Adrenal gland (tissue), 12 donors: ENCODE data around the gene ITGA3. TPM values are rescaled to one million over a fixed set of nuclear protein-coding genes. Genes with fewer than 3 reads are reported as not detected.

Source experiments
- DNase-seq, 7 donors: peaks; one replicate each; pipeline ENCODE4 v3.0.0-alpha.2; 2019 to 2020
- H3K27ac ChIP-seq, 5 donors: fragments of 200-600 bp; sonication (generic) in 4 of 5; 1 replicate in 3 of 5; 2 replicates in 2 of 5; pipeline versions ENCODE4 v1.5.1 to v1.8.0; 2016 to 2020; ENCODE audit warnings: mild to moderate bottlenecking in 1 of 5
- H3K27me3 ChIP-seq: fragments of 200-600 bp; 2 replicates; pipeline ENCODE4 v1.8.0; 2021
- H3K36me3 ChIP-seq, 2 donors: fragments of 200-600 bp; replicated peaks in 1 of 2; 1 replicate in 1 of 2; 2 replicates in 1 of 2; pipeline versions ENCODE4 v1.5.1 to v1.8.0; 2018 to 2022
- H3K4me1 ChIP-seq, 2 donors: fragments of 200-600 bp; replicated peaks in 1 of 2; 1 replicate in 1 of 2; 2 replicates in 1 of 2; pipeline versions ENCODE4 v1.5.1 to v1.8.0; 2018 to 2021
- H3K4me3 ChIP-seq, 4 donors: fragments of 200-600 bp; sonication (generic) in 3 of 4; one replicate each; pipeline ENCODE4 v1.5.1; 2016 to 2018
- H3K9me3 ChIP-seq, 3 donors: fragments of 200-600 bp; sonication (generic) in 1 of 3; replicated peaks in 1 of 3; 1 replicate in 2 of 3; 2 replicates in 1 of 3; pipeline versions ENCODE4 v1.5.1 to v1.8.0; 2016 to 2021
- CTCF ChIP-seq, 6 experiments: fragments of 450-650 bp in 4 of 6; fragments of 200-600 bp in 2 of 6; sonication (generic) in 1 of 6; IDR thresholded peaks; 1 replicate in 5 of 6; 2 replicates in 1 of 6; pipeline versions ENCODE4 v1.5.1 to v1.8.0; 2016 to 2021; ENCODE audit warnings: antibody characterized with exemption in 6 of 6, mild to moderate bottlenecking in 2 of 6, moderate library complexity in 1 of 6
- POLR2A ChIP-seq, 2 donors: fragments of 450-650 bp; IDR thresholded peaks; one replicate each; pipeline ENCODE4 v1.6.1; 2017; ENCODE audit warnings: antibody characterized with exemption in 2 of 2, mild to moderate bottlenecking in 2 of 2, moderate library complexity in 1 of 2
- WGBS, 4 donors: extraction: QIAGEN DNeasy Blood & Tissue Kit in 2 of 4; methylation state at CpG; one replicate each; pipeline versions ENCODE4 v1.1.5 to v1.1.7; 2013 to 2017; 5-methylcytosine and 5-hydroxymethylcytosine counted together
- intact Hi-C, 2 donors: fragments of 100-400 bp; cut with DNase I; formaldehyde crosslinking; loops; one replicate each; pipeline versions ENCODE4 v1.14.1 to v1.15.0; 2022 to 2023
- polyA plus RNA-seq, 3 donors: library from polyadenylated mRNA; stranded (reverse); fragments of 200-250 nt in 2 of 3; fragments of 350-450 nt in 1 of 3; fragmentation: Illumina TruSeq in 1 of 3; extraction: RNeasy Lipid Tissue Mini Kit (QIAGEN cat#74804) in 1 of 3; gene quantifications; one replicate each; pipeline ENCODE4 v1.2.3, GENCODE V29; 2013 to 2014
- total RNA-seq, 9 donors: library from RNA; depleted of rRNA in 4 of 9; stranded (reverse); fragments of >200 nt in 4 of 9; fragments of 120-200 nt in 1 of 9; fragmentation: NEBNext Ultra II Directional in 1 of 9; extraction: Animal tissue kit (Norgen Biotek cat#: 25700) in 1 of 9; gene quantifications; one replicate each; pipeline versions ENCODE4 v1.1.0 to v1.2.4, GENCODE V29; 2013 to 2023
- donor health status: healthy with polysubstance abuse.
- donor health status: Bipolar disorder and iron deficiency.
- donor health status: DM: yes; HTN: yes; CAD: no.
- donor health status: DM: no; HTN: no; CAD: no.
- donor health status: DM: no; HTN: no; CAD: no.
- donor health status: DM: yes; HTN: yes; CAD: no.

ITGA3 gene
- total and polyA plus RNA-seq, 12 donors, result 20.9 to 206 (median 131) TPM

GRCh38 chr17:50106393-50107131 lies 50.7 kb downstream of the ITGA3 start:
- intact Hi-C loops, result no loop called here
- 68 to 76% (median 76%) methylated on average over 7 to 13 of the region's 13 CpGs for WGBS, 4 donors
- Histone ChIP-seq H3K27ac (no peak overlapping the region), H3K4me1 (peaks cover 30 to 46% of the 10 kb centered on the region in 2 donors), H3K36me3 (peaks cover 0 to 44% of the 10 kb centered on the region in 2 donors), H3K9me3 (no peaks in the 10 kb centered on the region), H3K4me3 (no peak overlapping the region), H3K27me3 (no peaks in the 10 kb centered on the region)
- no peak for TF ChIP-seq POLR2A (IDR thresholded peaks at IDR 0.05)
- no peak for TF ChIP-seq CTCF (IDR thresholded peaks at IDR 0.05)
- DNase-seq, result peak in 1 of 7 donors; percentile 17

DNA sequence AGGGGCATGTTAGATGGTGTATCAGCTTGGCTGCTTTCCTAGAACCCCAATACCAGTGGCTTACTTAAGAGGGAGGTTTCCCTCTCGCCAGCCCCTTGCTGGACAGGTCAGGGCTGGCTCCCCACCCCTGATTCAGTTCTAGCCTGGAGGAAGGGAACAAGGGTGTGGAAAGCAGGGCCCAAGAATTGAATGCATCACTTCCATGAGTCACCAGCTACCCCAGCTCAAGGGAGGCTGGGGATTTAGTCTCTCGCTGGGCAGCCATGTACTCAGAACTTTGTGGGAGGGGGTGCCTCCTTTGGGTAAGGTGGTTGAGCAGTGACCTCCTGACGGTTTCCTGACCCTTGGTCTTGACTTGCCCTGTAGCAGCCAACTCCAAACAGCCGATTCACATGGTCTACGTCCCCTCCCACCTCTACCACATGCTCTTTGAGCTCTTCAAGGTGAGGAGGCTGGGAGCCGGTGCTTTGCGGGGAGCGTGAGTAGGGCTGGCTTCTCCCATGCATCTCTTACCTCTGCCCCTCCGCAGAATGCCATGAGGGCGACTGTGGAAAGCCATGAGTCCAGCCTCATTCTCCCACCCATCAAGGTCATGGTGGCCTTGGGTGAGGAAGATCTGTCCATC lies 52.0 kb downstream of the ITGA3 start:
- H3K9me3 ChIP-seq, result no peaks in the 10 kb centered on the region
- 53 to 81% (median 67%) methylated on average over 7 to 10 of the region's 10 CpGs for WGBS, 4 donors
- H3K36me3 ChIP-seq, result peaks cover 0 to 44% of the 10 kb centered on the region in 2 donors
- H3K4me1 ChIP-seq, result peaks cover 28 to 46% of the 10 kb centered on the region in 2 donors
- H3K4me3 ChIP-seq, result no peak overlapping the region
- H3K27me3 ChIP-seq, result no peaks in the 10 kb centered on the region
- H3K27ac ChIP-seq, result peak overlapping the region in 4 of 5 donors; percentile 11 to 98 (median 74)
- intact Hi-C loops, result no loop called here
- peak in 4 of 7 donors; percentile 42 to 74 (median 58) for DNase-seq
- TF ChIP-seq POLR2A (IDR thresholded peaks at IDR 0.05) (no peak), CTCF (IDR thresholded peaks at IDR 0.05) (no peak)

DNA sequence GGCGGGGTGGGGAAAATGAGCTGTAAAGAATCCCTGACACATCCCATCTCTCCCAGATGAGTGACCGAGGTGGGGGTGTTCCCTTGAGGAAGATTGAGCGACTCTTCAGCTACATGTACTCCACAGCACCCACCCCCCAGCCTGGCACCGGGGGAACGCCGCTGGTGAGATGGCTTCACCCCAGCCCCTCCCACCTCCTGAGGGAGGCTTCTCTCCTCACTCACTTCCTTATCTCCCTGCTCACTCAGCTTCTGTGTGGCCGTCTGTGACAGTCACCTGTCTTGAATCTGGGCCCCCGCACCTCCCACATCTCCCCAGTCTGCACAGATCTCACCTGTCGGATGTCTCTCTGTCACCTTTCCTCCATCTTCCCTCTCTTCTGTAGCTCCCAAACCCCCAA lies 52.6 kb downstream of the ITGA3 start:
- intact Hi-C loops, result no loop called here
- TF ChIP-seq CTCF (IDR thresholded peaks at IDR 0.05) (no peak), POLR2A (IDR thresholded peaks at IDR 0.05) (no peak)
- H3K9me3 ChIP-seq, result no peaks in the 10 kb centered on the region
- H3K27me3 ChIP-seq, result no peaks in the 10 kb centered on the region
- peak in 1 of 7 donors; percentile 20 for DNase-seq
- 77 to 83% (median 78%) methylated on average over 9 of the region's 9 CpGs for WGBS, 4 donors
- no peak overlapping the region for H3K4me3 ChIP-seq
- H3K27ac ChIP-seq, result peak overlapping the region in 3 of 5 donors; percentile 92 to 98 (median 98)
- peaks cover 0 to 44% of the 10 kb centered on the region in 2 donors for H3K36me3 ChIP-seq
- peaks cover 26 to 47% of the 10 kb centered on the region in 2 donors for H3K4me1 ChIP-seq

GRCh38 chr17:50109207-50109606 lies 53.3 kb downstream of the ITGA3 start:
- no peaks in the 10 kb centered on the region for H3K27me3 ChIP-seq
- H3K4me1 ChIP-seq, result peaks cover 26 to 48% of the 10 kb centered on the region in 2 donors
- H3K4me3 ChIP-seq, result no peak overlapping the region
- 65 to 85% (median 79%) methylated on average over 7 of the region's 7 CpGs for WGBS, 4 donors
- TF ChIP-seq CTCF (IDR thresholded peaks at IDR 0.05), result no peak
- TF ChIP-seq POLR2A (IDR thresholded peaks at IDR 0.05), result no peak
- H3K9me3 ChIP-seq, result no peaks in the 10 kb centered on the region
- peak in 5 of 7 donors; percentile 51 to 69 (median 56) for DNase-seq
- peaks cover 0 to 44% of the 10 kb centered on the region in 2 donors for H3K36me3 ChIP-seq
- peak overlapping the region; percentile 56 to 98 (median 92) for H3K27ac ChIP-seq
- intact Hi-C loops, result no loop called here
